Calu3 (cell line): ENCODE results near the gene BRD1. TPM values are rescaled to one million over a fixed set of nuclear protein-coding genes. Genes with fewer than 3 reads are reported as not detected.

Experiments used
- BruUV-seq: library from RNA; stranded (reverse); fragments of 400-500 nt; replicated peaks from 2 replicates; lab custom pipeline; 2021; lab: Mats Ljungman, UMichigan
- CTCF ChIA-PET: fragments of 300-600 bp; sonication (Branson Sonifier 250); formaldehyde crosslinking; loops from one replicate; lab custom pipeline; 2022; ENCODE audit warnings: antibody characterized with exemption; lab: Charles Lee
- DNase-seq: peaks from one replicate; pipeline ENCODE4 v3.0.0; 2022
- H3K27ac Mint-ChIP-seq: one replicate; pipeline ENCODE4 v1.8.0; 2022; ENCODE audit warnings: mixed read lengths; ENCODE audit not compliant: unreplicated experiment
- H3K27me3 Mint-ChIP-seq: one replicate; pipeline ENCODE4 v1.8.0; 2022; ENCODE audit warnings: mixed read lengths; ENCODE audit not compliant: unreplicated experiment
- H3K36me3 Mint-ChIP-seq: one replicate; pipeline ENCODE4 v1.8.0; 2022; ENCODE audit warnings: mild to moderate bottlenecking, moderate library complexity, mixed read lengths; ENCODE audit not compliant: insufficient read depth, unreplicated experiment
- H3K4me1 Mint-ChIP-seq: one replicate; pipeline ENCODE4 v1.8.0; 2022; ENCODE audit warnings: mild to moderate bottlenecking, low read depth, mixed read lengths; ENCODE audit not compliant: unreplicated experiment
- H3K4me3 Mint-ChIP-seq: one replicate; pipeline ENCODE4 v1.8.0; 2022; ENCODE audit warnings: mild to moderate bottlenecking, low read depth, moderate library complexity, mixed read lengths; ENCODE audit not compliant: unreplicated experiment
- H3K9me3 Mint-ChIP-seq: one replicate; pipeline ENCODE4 v1.8.0; 2022; ENCODE audit warnings: low read depth, mixed read lengths; ENCODE audit not compliant: unreplicated experiment
- intact Hi-C: fragments of 100-400 bp; cut with micrococcal nuclease; formaldehyde crosslinking; loops from one replicate; pipeline ENCODE4 v1.10.0; 2022; ENCODE audit not compliant: unreplicated experiment
- total RNA-seq: library from RNA; stranded (reverse); gene quantifications from 2 replicates; pipeline ENCODE4 v1.2.3, GENCODE V29; 2022
- TF ChIP-seq, protein P1 (sequence below): fragments of 200-600 bp; IDR thresholded peaks from one replicate; pipeline ENCODE4 v1.8.0; 2022; ENCODE audit warnings: antibody characterized with exemption; ENCODE audit not compliant: unreplicated experiment

The BRD1 gene
- total RNA-seq, 1 experiment from 2014 or later, result 41.4 TPM

DNA sequence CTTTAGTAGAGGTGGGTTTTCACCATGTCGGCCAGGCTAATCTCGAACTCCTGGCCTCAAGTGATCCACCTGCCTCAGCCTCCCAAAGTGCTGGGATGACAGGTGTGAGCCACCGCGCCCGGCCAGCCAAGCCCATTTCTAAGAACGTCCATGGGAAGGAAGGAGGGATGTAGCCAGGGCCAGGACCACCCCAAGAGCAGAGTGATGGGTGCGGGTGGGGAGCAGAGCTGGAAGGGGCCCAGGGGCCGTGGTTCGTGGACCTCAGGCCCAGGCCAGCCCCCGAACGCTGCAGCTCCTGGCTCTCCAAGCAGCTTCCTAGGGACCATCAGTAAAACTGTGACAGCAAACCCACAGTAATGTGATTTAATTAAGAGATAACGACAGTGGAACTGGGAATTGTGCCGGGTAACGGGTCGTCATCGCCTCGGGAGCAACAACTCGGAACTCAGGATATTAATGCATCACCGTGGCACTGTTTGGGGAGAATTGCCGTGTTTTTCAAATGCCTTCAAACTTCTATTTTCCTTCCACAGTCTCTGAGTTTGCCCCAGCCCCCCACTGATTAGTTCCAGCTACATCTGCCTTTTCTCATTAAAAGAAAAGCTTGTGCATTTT, 74.3 kb downstream of the BRD1 start:
- TF ChIP-seq, protein P1, sequence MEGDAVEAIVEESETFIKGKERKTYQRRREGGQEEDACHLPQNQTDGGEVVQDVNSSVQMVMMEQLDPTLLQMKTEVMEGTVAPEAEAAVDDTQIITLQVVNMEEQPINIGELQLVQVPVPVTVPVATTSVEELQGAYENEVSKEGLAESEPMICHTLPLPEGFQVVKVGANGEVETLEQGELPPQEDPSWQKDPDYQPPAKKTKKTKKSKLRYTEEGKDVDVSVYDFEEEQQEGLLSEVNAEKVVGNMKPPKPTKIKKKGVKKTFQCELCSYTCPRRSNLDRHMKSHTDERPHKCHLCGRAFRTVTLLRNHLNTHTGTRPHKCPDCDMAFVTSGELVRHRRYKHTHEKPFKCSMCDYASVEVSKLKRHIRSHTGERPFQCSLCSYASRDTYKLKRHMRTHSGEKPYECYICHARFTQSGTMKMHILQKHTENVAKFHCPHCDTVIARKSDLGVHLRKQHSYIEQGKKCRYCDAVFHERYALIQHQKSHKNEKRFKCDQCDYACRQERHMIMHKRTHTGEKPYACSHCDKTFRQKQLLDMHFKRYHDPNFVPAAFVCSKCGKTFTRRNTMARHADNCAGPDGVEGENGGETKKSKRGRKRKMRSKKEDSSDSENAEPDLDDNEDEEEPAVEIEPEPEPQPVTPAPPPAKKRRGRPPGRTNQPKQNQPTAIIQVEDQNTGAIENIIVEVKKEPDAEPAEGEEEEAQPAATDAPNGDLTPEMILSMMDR, result no peak
- peaks cover 67% of the 10 kb centered on the region for H3K27me3 Mint-ChIP-seq
- no peaks in the 10 kb centered on the region for H3K4me1 Mint-ChIP-seq
- H3K27ac Mint-ChIP-seq, result no peak overlapping the region
- CTCF ChIA-PET, result interaction anchor here (0.7 kb wide), 1 partner anchor 837 kb away, joined by 5 read pairs; no protein-coding TSS in a partner anchor
- DNase-seq, result no peak
- intact Hi-C loops, result no loop called here
- H3K4me3 Mint-ChIP-seq, result no peak overlapping the region
- no peaks in the 10 kb centered on the region for H3K9me3 Mint-ChIP-seq
- no TSS peak for BruUV-seq
- H3K36me3 Mint-ChIP-seq, result no peaks in the 10 kb centered on the region

DNA sequence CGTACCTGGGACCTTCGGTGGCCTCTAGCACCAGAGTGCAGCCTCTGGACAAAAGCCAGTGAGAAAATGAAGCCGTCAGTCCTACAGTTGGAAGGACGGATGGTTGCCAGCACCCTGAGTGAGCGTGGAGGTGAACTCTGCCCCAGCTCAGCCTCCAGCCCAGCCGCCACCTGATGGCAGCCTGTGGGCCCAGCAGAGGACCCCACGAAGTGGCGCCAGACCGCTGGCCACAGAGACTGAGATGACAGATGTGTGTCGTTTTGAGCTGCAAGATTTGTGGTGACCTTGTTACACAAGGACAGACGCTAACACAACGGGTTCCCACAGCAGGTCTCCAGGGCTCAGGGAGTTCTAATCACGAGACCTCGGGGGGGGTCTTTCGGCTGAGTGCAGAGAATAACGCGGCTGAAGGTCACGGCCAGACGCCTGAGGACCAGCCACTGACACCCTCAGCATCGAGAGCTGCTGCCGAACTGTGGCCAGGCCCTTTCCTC, 75.0 kb downstream of the BRD1 start:
- H3K27ac Mint-ChIP-seq, result no peak overlapping the region
- BruUV-seq, result no TSS peak
- H3K9me3 Mint-ChIP-seq, result peaks cover 2% of the 10 kb centered on the region
- peaks cover 63% of the 10 kb centered on the region for H3K27me3 Mint-ChIP-seq
- no peaks in the 10 kb centered on the region for H3K4me1 Mint-ChIP-seq
- intact Hi-C loops, result no loop called here
- no peak for DNase-seq
- TF ChIP-seq, protein P1, result no peak
- H3K4me3 Mint-ChIP-seq, result no peak overlapping the region
- CTCF ChIA-PET, result interaction anchor here (0.7 kb wide), 1 partner anchor 837 kb away, joined by 5 read pairs; no protein-coding TSS in a partner anchor
- H3K36me3 Mint-ChIP-seq, result no peaks in the 10 kb centered on the region

DNA sequence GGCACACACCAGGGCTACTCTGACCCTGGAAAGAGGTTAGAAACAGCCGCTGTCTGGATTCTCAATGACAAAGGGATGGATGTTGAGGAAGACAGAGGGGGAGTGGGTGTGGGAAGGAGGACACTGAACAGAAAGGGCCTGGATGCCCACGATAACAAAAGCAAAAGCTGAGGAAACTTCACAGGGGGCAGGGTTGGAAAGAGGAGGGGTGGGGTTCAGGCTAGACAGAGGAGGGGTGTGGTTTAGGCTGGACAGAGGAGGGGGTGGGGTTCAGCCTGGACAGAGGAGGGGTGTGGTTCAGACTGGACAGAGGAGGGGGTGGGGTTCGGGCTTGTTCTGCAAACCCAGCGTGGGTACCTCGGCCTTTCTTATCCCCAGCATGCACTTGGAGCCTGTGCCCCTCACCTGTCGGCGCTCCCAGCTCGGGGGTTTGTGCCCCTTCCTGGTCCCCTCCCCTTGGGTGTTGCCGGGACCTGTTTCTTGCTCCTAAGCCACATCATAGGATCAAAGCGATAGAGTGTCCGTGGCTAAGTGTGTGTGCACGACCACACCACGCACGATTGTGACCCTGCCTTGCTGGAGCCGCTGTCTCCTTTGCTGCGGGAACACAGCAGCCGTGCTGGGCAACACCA, 75.6 kb downstream of the BRD1 start:
- CTCF ChIA-PET, result no interaction called here
- TF ChIP-seq, protein P1, result no peak
- H3K9me3 Mint-ChIP-seq, result peaks cover 3% of the 10 kb centered on the region
- no peaks in the 10 kb centered on the region for H3K4me1 Mint-ChIP-seq
- no peak for DNase-seq
- no TSS peak for BruUV-seq
- no peak overlapping the region for H3K27ac Mint-ChIP-seq
- intact Hi-C loops, result no loop called here
- no peaks in the 10 kb centered on the region for H3K36me3 Mint-ChIP-seq
- H3K27me3 Mint-ChIP-seq, result peaks cover 63% of the 10 kb centered on the region
- H3K4me3 Mint-ChIP-seq, result no peak overlapping the region

DNA sequence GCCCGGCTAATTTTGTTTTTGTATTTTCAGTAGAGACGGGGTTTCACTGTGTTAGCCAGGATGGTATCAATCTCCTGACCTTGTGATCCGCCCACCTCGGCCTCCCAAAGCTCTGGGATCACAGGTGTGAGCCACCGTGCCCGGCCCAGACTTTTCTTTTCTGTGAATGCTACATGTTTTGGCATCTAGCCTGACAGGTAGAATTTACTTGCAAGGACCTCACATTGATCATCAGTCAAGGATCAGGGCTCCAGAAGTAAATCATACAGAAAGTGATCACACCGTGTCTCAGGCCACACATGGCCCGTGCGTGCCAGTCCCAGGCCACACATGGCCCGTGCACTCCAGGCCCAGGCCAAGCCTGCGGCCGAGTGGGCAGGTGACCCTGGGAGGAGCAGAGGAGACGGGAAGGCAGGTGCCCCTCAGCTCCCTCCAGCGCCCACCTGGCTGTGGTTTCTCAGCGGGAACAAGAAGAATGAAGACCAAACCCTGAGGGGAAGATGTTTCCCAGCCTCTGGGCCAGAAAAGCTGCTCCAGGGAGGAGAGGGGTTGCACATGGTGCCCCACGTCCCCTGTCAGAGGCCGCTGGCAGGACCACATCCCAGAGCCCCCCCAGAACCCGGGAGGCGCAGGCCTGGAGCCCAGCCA, 76.2 kb downstream of the BRD1 start:
- intact Hi-C loops, result no loop called here
- DNase-seq, result no peak
- CTCF ChIA-PET, result no interaction called here
- H3K27me3 Mint-ChIP-seq, result peaks cover 63% of the 10 kb centered on the region
- H3K36me3 Mint-ChIP-seq, result no peaks in the 10 kb centered on the region
- no TSS peak for BruUV-seq
- H3K27ac Mint-ChIP-seq, result no peak overlapping the region
- TF ChIP-seq, protein P1, result no peak
- H3K9me3 Mint-ChIP-seq, result peaks cover 8% of the 10 kb centered on the region
- peak overlapping the region; percentile 36 for H3K4me3 Mint-ChIP-seq
- no peaks in the 10 kb centered on the region for H3K4me1 Mint-ChIP-seq
